GM23338 (cell line): Measurements from ENCODE around the gene BPIFB6.

ENCODE experiments used
- CREB1 ChIP-seq: fragments of 250-450 bp; sonication (Bioruptor Pico); IDR thresholded peaks from 2 replicates; pipeline ENCODE4 v1.5.0; 2020; ENCODE audit warnings: low read depth, mild to moderate bottlenecking, moderate library complexity
- EZH2 ChIP-seq: fragments of 200-600 bp; sonication (generic); IDR thresholded peaks from one replicate; pipeline ENCODE4 v1.8.0; 2017; ENCODE audit warnings: antibody characterized with exemption, mild to moderate bottlenecking, low read depth; ENCODE audit not compliant: unreplicated experiment
- EZH2phosphoT487 ChIP-seq: fragments of 200-600 bp; sonication (generic); IDR thresholded peaks from one replicate; pipeline ENCODE4 v1.8.1; 2018; ENCODE audit warnings: antibody characterized with exemption; ENCODE audit not compliant: unreplicated experiment
- JUNB ChIP-seq: IDR thresholded peaks from one replicate; pipeline ENCODE4 v1.6.1; 2016; ENCODE audit warnings: antibody characterized with exemption; ENCODE audit not compliant: unreplicated experiment
- NANOG ChIP-seq: IDR thresholded peaks from 2 replicates; pipeline ENCODE4 v1.6.1; 2016; ENCODE audit warnings: antibody characterized with exemption, borderline replicate concordance
- POLR2AphosphoS5 ChIP-seq: IDR thresholded peaks from 2 replicates; pipeline ENCODE4 v1.6.1; 2016; ENCODE audit warnings: antibody characterized with exemption, low read depth
- STAT1 ChIP-seq: IDR thresholded peaks from one replicate; pipeline ENCODE4 v1.6.1; 2016; ENCODE audit warnings: antibody characterized with exemption; ENCODE audit not compliant: unreplicated experiment
- ZNF114 ChIP-seq: fragments of 250-450 bp; sonication (Bioruptor Pico); IDR thresholded peaks from 2 replicates; pipeline ENCODE4 v1.5.0; 2020; ENCODE audit warnings: mild to moderate bottlenecking, moderate library complexity
- ZNF331 ChIP-seq: fragments of 250-450 bp; sonication (Bioruptor Pico); IDR thresholded peaks from 2 replicates; pipeline ENCODE4 v1.5.0; 2020; ENCODE audit warnings: low read depth, mild to moderate bottlenecking, moderate library complexity
- TF ChIP-seq, protein P1 (sequence below), 2 experiments: fragments of 200-600 bp in 1 of 2; sonication (generic) in 1 of 2; conservative IDR thresholded peaks; 2 replicates each; pipeline versions ENCODE4 v1.5.1 to v1.6.1; 2016 to 2017; ENCODE audit warnings: antibody characterized with exemption in 2 of 2, low read depth in 2 of 2, mild to moderate bottlenecking in 2 of 2, moderate library complexity in 1 of 2
- TF ChIP-seq, protein P2 (sequence below): IDR thresholded peaks from one replicate; pipeline ENCODE4 v1.6.1; 2018; ENCODE audit warnings: antibody characterized with exemption; ENCODE audit not compliant: unreplicated experiment
- TF ChIP-seq, protein P3 (sequence below): IDR thresholded peaks from 2 replicates; pipeline ENCODE4 v1.6.1; 2016; ENCODE audit warnings: antibody characterized with exemption
- TF ChIP-seq, protein P4 (sequence below): fragments of 250-450 bp; sonication (Bioruptor Pico); IDR thresholded peaks from 2 replicates; pipeline ENCODE4 v1.5.0; 2020; ENCODE audit warnings: mild to moderate bottlenecking, moderate library complexity

DNA sequence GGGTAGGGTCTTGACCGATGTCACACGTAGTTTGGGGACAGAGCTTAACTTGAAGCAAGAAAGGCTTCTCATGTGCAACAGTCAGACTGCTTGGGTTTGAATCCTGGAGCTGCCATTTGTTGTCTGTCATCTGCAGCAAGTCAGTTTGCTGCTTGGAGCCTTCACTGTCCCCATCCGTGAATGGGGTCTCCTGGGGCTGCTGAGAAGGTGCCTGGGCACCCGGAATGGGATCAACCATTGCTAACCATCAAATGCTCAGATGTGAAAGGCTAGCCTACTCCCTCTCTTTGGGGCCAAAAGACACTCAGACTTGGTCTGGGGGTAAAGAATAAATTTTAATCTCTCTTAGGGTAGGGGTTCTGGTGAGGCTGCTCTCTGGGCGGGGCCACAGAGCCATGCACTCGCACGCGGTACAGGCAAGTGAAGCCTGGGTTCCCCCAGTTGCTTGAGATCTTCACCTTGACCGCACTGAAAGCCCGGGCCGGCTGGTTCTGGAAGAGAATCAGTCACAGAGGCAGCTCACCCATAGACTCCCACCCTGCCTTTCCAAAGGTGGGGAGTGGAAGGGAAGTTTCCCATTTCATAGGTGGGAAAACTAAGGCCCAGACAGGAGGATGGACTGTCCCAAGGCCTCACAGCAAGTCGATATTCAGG is 47.9 kb upstream of the BPIFB6 start:
- TF ChIP-seq EZH2, result no peak
- TF ChIP-seq, protein P1, sequence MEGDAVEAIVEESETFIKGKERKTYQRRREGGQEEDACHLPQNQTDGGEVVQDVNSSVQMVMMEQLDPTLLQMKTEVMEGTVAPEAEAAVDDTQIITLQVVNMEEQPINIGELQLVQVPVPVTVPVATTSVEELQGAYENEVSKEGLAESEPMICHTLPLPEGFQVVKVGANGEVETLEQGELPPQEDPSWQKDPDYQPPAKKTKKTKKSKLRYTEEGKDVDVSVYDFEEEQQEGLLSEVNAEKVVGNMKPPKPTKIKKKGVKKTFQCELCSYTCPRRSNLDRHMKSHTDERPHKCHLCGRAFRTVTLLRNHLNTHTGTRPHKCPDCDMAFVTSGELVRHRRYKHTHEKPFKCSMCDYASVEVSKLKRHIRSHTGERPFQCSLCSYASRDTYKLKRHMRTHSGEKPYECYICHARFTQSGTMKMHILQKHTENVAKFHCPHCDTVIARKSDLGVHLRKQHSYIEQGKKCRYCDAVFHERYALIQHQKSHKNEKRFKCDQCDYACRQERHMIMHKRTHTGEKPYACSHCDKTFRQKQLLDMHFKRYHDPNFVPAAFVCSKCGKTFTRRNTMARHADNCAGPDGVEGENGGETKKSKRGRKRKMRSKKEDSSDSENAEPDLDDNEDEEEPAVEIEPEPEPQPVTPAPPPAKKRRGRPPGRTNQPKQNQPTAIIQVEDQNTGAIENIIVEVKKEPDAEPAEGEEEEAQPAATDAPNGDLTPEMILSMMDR (conservative IDR thresholded peaks at IDR 0.05; ENCODE audit: low read depth in 2 of 2), result no peak
- TF ChIP-seq CREB1, result no peak
- TF ChIP-seq, protein P2, sequence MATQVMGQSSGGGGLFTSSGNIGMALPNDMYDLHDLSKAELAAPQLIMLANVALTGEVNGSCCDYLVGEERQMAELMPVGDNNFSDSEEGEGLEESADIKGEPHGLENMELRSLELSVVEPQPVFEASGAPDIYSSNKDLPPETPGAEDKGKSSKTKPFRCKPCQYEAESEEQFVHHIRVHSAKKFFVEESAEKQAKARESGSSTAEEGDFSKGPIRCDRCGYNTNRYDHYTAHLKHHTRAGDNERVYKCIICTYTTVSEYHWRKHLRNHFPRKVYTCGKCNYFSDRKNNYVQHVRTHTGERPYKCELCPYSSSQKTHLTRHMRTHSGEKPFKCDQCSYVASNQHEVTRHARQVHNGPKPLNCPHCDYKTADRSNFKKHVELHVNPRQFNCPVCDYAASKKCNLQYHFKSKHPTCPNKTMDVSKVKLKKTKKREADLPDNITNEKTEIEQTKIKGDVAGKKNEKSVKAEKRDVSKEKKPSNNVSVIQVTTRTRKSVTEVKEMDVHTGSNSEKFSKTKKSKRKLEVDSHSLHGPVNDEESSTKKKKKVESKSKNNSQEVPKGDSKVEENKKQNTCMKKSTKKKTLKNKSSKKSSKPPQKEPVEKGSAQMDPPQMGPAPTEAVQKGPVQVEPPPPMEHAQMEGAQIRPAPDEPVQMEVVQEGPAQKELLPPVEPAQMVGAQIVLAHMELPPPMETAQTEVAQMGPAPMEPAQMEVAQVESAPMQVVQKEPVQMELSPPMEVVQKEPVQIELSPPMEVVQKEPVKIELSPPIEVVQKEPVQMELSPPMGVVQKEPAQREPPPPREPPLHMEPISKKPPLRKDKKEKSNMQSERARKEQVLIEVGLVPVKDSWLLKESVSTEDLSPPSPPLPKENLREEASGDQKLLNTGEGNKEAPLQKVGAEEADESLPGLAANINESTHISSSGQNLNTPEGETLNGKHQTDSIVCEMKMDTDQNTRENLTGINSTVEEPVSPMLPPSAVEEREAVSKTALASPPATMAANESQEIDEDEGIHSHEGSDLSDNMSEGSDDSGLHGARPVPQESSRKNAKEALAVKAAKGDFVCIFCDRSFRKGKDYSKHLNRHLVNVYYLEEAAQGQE, result no peak
- TF ChIP-seq, protein P3, sequence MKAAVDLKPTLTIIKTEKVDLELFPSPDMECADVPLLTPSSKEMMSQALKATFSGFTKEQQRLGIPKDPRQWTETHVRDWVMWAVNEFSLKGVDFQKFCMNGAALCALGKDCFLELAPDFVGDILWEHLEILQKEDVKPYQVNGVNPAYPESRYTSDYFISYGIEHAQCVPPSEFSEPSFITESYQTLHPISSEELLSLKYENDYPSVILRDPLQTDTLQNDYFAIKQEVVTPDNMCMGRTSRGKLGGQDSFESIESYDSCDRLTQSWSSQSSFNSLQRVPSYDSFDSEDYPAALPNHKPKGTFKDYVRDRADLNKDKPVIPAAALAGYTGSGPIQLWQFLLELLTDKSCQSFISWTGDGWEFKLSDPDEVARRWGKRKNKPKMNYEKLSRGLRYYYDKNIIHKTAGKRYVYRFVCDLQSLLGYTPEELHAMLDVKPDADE, result no peak
- no peak for TF ChIP-seq POLR2AphosphoS5
- TF ChIP-seq, protein P4, sequence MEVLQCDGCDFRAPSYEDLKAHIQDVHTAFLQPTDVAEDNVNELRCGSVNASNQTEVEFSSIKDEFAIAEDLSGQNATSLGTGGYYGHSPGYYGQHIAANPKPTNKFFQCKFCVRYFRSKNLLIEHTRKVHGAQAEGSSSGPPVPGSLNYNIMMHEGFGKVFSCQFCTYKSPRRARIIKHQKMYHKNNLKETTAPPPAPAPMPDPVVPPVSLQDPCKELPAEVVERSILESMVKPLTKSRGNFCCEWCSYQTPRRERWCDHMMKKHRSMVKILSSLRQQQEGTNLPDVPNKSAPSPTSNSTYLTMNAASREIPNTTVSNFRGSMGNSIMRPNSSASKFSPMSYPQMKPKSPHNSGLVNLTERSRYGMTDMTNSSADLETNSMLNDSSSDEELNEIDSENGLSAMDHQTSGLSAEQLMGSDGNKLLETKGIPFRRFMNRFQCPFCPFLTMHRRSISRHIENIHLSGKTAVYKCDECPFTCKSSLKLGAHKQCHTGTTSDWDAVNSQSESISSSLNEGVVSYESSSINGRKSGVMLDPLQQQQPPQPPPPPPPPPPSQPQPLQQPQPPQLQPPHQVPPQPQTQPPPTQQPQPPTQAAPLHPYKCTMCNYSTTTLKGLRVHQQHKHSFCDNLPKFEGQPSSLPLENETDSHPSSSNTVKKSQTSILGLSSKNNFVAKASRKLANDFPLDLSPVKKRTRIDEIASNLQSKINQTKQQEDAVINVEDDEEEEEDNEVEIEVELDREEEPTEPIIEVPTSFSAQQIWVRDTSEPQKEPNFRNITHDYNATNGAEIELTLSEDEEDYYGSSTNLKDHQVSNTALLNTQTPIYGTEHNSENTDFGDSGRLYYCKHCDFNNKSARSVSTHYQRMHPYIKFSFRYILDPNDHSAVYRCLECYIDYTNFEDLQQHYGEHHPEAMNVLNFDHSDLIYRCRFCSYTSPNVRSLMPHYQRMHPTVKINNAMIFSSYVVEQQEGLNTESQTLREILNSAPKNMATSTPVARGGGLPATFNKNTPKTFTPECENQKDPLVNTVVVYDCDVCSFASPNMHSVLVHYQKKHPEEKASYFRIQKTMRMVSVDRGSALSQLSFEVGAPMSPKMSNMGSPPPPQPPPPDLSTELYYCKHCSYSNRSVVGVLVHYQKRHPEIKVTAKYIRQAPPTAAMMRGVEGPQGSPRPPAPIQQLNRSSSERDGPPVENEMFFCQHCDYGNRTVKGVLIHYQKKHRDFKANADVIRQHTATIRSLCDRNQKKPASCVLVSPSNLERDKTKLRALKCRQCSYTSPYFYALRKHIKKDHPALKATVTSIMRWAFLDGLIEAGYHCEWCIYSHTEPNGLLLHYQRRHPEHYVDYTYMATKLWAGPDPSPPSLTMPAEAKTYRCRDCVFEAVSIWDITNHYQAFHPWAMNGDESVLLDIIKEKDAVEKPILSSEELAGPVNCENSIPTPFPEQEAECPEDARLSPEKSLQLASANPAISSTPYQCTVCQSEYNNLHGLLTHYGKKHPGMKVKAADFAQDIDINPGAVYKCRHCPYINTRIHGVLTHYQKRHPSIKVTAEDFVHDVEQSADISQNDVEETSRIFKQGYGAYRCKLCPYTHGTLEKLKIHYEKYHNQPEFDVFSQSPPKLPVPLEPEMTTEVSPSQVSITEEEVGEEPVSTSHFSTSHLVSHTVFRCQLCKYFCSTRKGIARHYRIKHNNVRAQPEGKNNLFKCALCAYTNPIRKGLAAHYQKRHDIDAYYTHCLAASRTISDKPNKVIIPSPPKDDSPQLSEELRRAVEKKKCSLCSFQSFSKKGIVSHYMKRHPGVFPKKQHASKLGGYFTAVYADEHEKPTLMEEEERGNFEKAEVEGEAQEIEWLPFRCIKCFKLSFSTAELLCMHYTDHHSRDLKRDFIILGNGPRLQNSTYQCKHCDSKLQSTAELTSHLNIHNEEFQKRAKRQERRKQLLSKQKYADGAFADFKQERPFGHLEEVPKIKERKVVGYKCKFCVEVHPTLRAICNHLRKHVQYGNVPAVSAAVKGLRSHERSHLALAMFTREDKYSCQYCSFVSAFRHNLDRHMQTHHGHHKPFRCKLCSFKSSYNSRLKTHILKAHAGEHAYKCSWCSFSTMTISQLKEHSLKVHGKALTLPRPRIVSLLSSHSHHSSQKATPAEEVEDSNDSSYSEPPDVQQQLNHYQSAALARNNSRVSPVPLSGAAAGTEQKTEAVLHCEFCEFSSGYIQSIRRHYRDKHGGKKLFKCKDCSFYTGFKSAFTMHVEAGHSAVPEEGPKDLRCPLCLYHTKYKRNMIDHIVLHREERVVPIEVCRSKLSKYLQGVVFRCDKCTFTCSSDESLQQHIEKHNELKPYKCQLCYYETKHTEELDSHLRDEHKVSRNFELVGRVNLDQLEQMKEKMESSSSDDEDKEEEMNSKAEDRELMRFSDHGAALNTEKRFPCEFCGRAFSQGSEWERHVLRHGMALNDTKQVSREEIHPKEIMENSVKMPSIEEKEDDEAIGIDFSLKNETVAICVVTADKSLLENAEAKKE, result no peak
- no peak for TF ChIP-seq EZH2phosphoT487
- no peak for TF ChIP-seq JUNB
- TF ChIP-seq ZNF331 (CRISPR knock-in tag), result no peak
- no peak for TF ChIP-seq NANOG
- TF ChIP-seq ZNF114 (CRISPR knock-in tag), result no peak
- no peak for TF ChIP-seq STAT1
